Measurements from ENCODE around the gene CHRNA10.

DNA sequence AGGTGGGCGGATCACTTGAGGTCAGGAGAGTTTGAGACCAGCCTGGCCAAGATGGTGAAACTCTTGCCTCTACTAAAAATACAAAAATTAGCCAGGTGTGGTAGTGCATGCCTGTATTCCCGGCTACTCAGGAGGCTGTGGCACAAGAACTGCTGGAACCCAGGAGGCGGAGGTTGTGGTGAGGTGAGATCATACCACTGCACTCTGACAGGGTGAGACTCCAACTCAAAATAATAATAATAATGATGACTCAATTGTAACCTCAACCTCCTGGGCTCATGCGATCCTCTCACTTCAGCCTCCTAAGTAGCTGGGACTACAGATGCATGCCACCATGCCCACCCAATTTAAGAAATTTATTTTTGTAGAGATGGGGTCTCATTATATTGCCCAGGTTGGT lies 15.6 kb upstream of the CHRNA10 start:
- TF ChIP-seq POLR2A (IDR thresholded peaks at IDR 0.05; ENCODE audit: low read depth) (no peak), POLR2AphosphoS5 (IDR thresholded peaks at IDR 0.05) (no peak), EP300 (IDR thresholded peaks at IDR 0.05) (no peak)
- TF ChIP-seq, protein P1, sequence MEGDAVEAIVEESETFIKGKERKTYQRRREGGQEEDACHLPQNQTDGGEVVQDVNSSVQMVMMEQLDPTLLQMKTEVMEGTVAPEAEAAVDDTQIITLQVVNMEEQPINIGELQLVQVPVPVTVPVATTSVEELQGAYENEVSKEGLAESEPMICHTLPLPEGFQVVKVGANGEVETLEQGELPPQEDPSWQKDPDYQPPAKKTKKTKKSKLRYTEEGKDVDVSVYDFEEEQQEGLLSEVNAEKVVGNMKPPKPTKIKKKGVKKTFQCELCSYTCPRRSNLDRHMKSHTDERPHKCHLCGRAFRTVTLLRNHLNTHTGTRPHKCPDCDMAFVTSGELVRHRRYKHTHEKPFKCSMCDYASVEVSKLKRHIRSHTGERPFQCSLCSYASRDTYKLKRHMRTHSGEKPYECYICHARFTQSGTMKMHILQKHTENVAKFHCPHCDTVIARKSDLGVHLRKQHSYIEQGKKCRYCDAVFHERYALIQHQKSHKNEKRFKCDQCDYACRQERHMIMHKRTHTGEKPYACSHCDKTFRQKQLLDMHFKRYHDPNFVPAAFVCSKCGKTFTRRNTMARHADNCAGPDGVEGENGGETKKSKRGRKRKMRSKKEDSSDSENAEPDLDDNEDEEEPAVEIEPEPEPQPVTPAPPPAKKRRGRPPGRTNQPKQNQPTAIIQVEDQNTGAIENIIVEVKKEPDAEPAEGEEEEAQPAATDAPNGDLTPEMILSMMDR (IDR thresholded peaks at IDR 0.05) = no peak

Data from esophagus muscularis mucosa (tissue), 4 donors.